Natural killer cell (primary cell): Measurements from ENCODE around the gene ZFHX3. TPM values are rescaled to one million over a fixed set of nuclear protein-coding genes. Genes with fewer than 3 reads are reported as not detected.
A peak's percentile ranks its signal among the peaks of the same experiment; 100 is the strongest.
"Not testable (repeated sequence)": the region's sequence is repeated elsewhere in the genome, so short reads cannot be mapped to it uniquely, and the experiment has no call there.

ENCODE experiments used
- ATAC-seq, 3 donors: fragments of 150-1000 bp in 2 of 3; fragments of 200-7000 bp in 1 of 3; cut with Tn5 transposase; 1 replicate in 1 of 3; 2 replicates in 2 of 3; pipeline ENCODE4 v1.10.0; 2021; ENCODE audit warnings: mild to moderate bottlenecking in 2 of 3, moderate library complexity in 2 of 3
- DNase-seq, 2 donors: peaks; one replicate each; pipeline versions ENCODE4 v3.0.0 to v3.0.0-alpha.2; 2013 to 2021; ENCODE audit warnings: mixed read lengths in 1 of 2
- H3K27ac ChIP-seq: one replicate; pipeline ENCODE4 v1.5.1; 2013; ENCODE audit warnings: mild to moderate bottlenecking, low read length
- H3K27me3 ChIP-seq: one replicate; pipeline ENCODE4 v1.6.1; 2013; ENCODE audit warnings: low read length; ENCODE audit not compliant: control insufficient read depth, insufficient read depth
- H3K36me3 ChIP-seq: one replicate; pipeline ENCODE4 v1.6.1; 2013; ENCODE audit warnings: low read length; ENCODE audit not compliant: control insufficient read depth, insufficient read depth
- H3K4me1 ChIP-seq: one replicate; pipeline ENCODE4 v1.6.1; 2013; ENCODE audit warnings: low read length; ENCODE audit not compliant: control insufficient read depth, insufficient read depth
- H3K4me3 ChIP-seq: one replicate; pipeline ENCODE4 v1.5.1; 2013; ENCODE audit warnings: low read length
- H3K9me3 ChIP-seq: one replicate; pipeline ENCODE4 v1.6.1; 2013; ENCODE audit warnings: low read length; ENCODE audit not compliant: control insufficient read depth, insufficient read depth
- H3K27ac Mint-ChIP-seq, 2 donors: one replicate each; pipeline ENCODE4 v1.8.0; 2022; ENCODE audit warnings: mild to moderate bottlenecking in 2 of 2, mixed read lengths in 2 of 2, moderate library complexity in 1 of 2
- H3K27me3 Mint-ChIP-seq, 2 donors: one replicate each; pipeline ENCODE4 v1.8.0; 2022; ENCODE audit warnings: low read depth in 2 of 2, mixed read lengths in 2 of 2
- H3K36me3 Mint-ChIP-seq: one replicate; pipeline ENCODE4 v1.8.0; 2022; ENCODE audit warnings: mixed read lengths
- H3K4me1 Mint-ChIP-seq, 2 donors: one replicate each; pipeline ENCODE4 v1.8.0; 2022; ENCODE audit warnings: mixed read lengths in 2 of 2
- H3K4me3 Mint-ChIP-seq: one replicate; pipeline ENCODE4 v1.8.0; 2022; ENCODE audit warnings: mild to moderate bottlenecking, moderate library complexity, mixed read lengths
- H3K9me3 Mint-ChIP-seq, 2 donors: one replicate each; pipeline ENCODE4 v1.8.0; 2022; ENCODE audit warnings: mixed read lengths in 2 of 2
- CTCF ChIP-seq: fragments of 200-600 bp; IDR thresholded peaks from one replicate; pipeline ENCODE4 v1.8.0; 2022; ENCODE audit warnings: antibody characterized with exemption
- WGBS: methylation state at CpG from one replicate; pipeline ENCODE4 v1.1.7; 2013; ENCODE audit warnings: missing lambda C conversion rate; ENCODE audit not compliant: insufficient coverage; 5-methylcytosine and 5-hydroxymethylcytosine counted together
- intact Hi-C: fragments of 100-400 bp; cut with micrococcal nuclease; formaldehyde crosslinking; loops from one replicate; pipeline ENCODE4 v1.14.2; 2022
- total RNA-seq, 4 donors: library from RNA; stranded (reverse); fragments of 120-200 nt in 1 of 4; gene quantifications; one replicate each; pipeline versions ENCODE4 v1.2.3 to v1.2.4, GENCODE V29; 2013 to 2022

The ZFHX3 gene
- total RNA-seq, 3 donors from 2014 or later (not counting 1 experiment from before 2014, with no cell fraction given), result 5.8 to 7.8 (median 7.5) TPM

GRCh38 chr16:72996291-72997062, 51.5 kb downstream of the ZFHX3 start:
- DNase-seq (no peak), ATAC-seq (no peak)
- H3K27ac Mint-ChIP-seq, result no peak overlapping the region
- intact Hi-C loops, result no loop called here
- WGBS, result 90% methylated on average over 11 of the region's 11 CpGs
- H3K36me3 Mint-ChIP-seq, result no peaks in the 10 kb centered on the region
- peaks cover 8% of the 10 kb centered on the region for H3K9me3 ChIP-seq
- no peaks in the 10 kb centered on the region for H3K36me3 ChIP-seq
- TF ChIP-seq CTCF, result no peak
- H3K9me3 Mint-ChIP-seq, result no peaks in the 10 kb centered on the region
- no peak overlapping the region for H3K4me3 ChIP-seq
- H3K27ac ChIP-seq, result no peak overlapping the region
- H3K4me3 Mint-ChIP-seq, result no peak overlapping the region
- no peaks in the 10 kb centered on the region for H3K4me1 ChIP-seq
- no peaks in the 10 kb centered on the region for H3K27me3 ChIP-seq
- no peaks in the 10 kb centered on the region for H3K27me3 Mint-ChIP-seq
- peaks cover 0 to 8% of the 10 kb centered on the region in 2 donors for H3K4me1 Mint-ChIP-seq

GRCh38 chr16:72995882-72996270, 52.1 kb downstream of the ZFHX3 start:
- not testable (repeated sequence) for H3K36me3 Mint-ChIP-seq, H3K9me3 Mint-ChIP-seq, H3K27ac Mint-ChIP-seq

GRCh38 chr16:72995151-72995881, 52.6 kb downstream of the ZFHX3 start:
- H3K27me3 ChIP-seq, result no peaks in the 10 kb centered on the region
- DNase-seq, result no peak
- H3K27ac Mint-ChIP-seq, result no peak overlapping the region
- no peaks in the 10 kb centered on the region for H3K9me3 Mint-ChIP-seq
- peak; percentile 47 for TF ChIP-seq CTCF
- no peak for ATAC-seq
- H3K36me3 ChIP-seq, result no peaks in the 10 kb centered on the region
- 88% methylated on average over 18 of the region's 18 CpGs for WGBS
- no peak overlapping the region for H3K27ac ChIP-seq
- no peak overlapping the region for H3K4me3 Mint-ChIP-seq
- H3K27me3 Mint-ChIP-seq, result no peaks in the 10 kb centered on the region
- intact Hi-C loops, result no loop called here
- H3K4me1 Mint-ChIP-seq, result peaks cover 0 to 10% of the 10 kb centered on the region in 2 donors
- no peaks in the 10 kb centered on the region for H3K9me3 ChIP-seq
- peaks cover under 1% of the 10 kb centered on the region for H3K4me1 ChIP-seq
- H3K36me3 Mint-ChIP-seq, result no peaks in the 10 kb centered on the region
- no peak overlapping the region for H3K4me3 ChIP-seq

More at GRCh38 chr16:72995882-72996270, 52.1 kb downstream of the ZFHX3 start:
- DNase-seq, H3K4me3 ChIP-seq, H3K27ac ChIP-seq, H3K9me3 ChIP-seq, intact Hi-C loops, ATAC-seq, H3K4me1 ChIP-seq, H3K4me1 Mint-ChIP-seq, H3K4me3 Mint-ChIP-seq, H3K27me3 ChIP-seq, H3K36me3 ChIP-seq, H3K27me3 Mint-ChIP-seq: not testable (repeated sequence)
- WGBS, result 85% methylated on average over 9 of the region's 9 CpGs

- H3K36me3 ChIP-seq, result no peaks in the 10 kb centered on the region
- no peak for TF ChIP-seq CTCF
- 80% methylated on average over 4 of the region's 6 CpGs for WGBS
- no peaks in the 10 kb centered on the region for H3K27me3 ChIP-seq
- no peaks in the 10 kb centered on the region for H3K9me3 ChIP-seq
- peaks cover 0 to 21% of the 10 kb centered on the region in 2 donors for H3K4me1 Mint-ChIP-seq
- no peak overlapping the region for H3K4me3 ChIP-seq
- DNase-seq (no peak), ATAC-seq (no peak)
- intact Hi-C loops, result no loop called here
- H3K27me3 Mint-ChIP-seq, result no peaks in the 10 kb centered on the region
- H3K36me3 Mint-ChIP-seq, result no peaks in the 10 kb centered on the region
- H3K27ac ChIP-seq, result no peak overlapping the region
- no peak overlapping the region for H3K4me3 Mint-ChIP-seq
- no peaks in the 10 kb centered on the region for H3K9me3 Mint-ChIP-seq
- H3K27ac Mint-ChIP-seq, result no peak overlapping the region
- H3K4me1 ChIP-seq, result peaks cover 4% of the 10 kb centered on the region
Observed at GRCh38 chr16:72992142-72992601, 55.8 kb downstream of the ZFHX3 start.
